WTC11 (cell line): ENCODE results near the gene C1QB. TPM values are rescaled to one million over a fixed set of nuclear protein-coding genes. Genes with fewer than 3 reads are reported as not detected.

Experiments
- ATAC-seq: fragments of 200-7000 bp; cut with Tn5 transposase; 2 replicates; pipeline ENCODE4 v1.10.0; 2021; ENCODE audit warnings: mild to moderate bottlenecking, moderate library complexity
- CTCF ChIA-PET: fragments of 300-600 bp; sonication (Branson Sonifier 250); formaldehyde crosslinking; loops from one replicate; lab custom pipeline; 2021; ENCODE audit warnings: antibody characterized with exemption; lab: Charles Lee
- POLR2A ChIA-PET: fragments of 350-600 bp; sonication (Branson Sonifier 250); formaldehyde crosslinking; loops from one replicate; lab custom pipeline; 2021; ENCODE audit warnings: antibody characterized with exemption; lab: Charles Lee
- DNase-seq: peaks from one replicate; pipeline ENCODE4 v3.0.0; 2021; ENCODE audit warnings: low spot score
- H3K27ac Mint-ChIP-seq: 2 replicates; pipeline ENCODE4 v1.8.0; 2021; ENCODE audit warnings: mixed read lengths
- H3K27me3 Mint-ChIP-seq: 2 replicates; pipeline ENCODE4 v1.8.0; 2021; ENCODE audit warnings: low read depth, mild to moderate bottlenecking, moderate library complexity, mixed read lengths
- H3K36me3 Mint-ChIP-seq: 2 replicates; pipeline ENCODE4 v1.8.0; 2021; ENCODE audit warnings: mixed read lengths
- H3K4me1 Mint-ChIP-seq: 2 replicates; pipeline ENCODE4 v1.8.0; 2022; ENCODE audit warnings: mixed read lengths
- H3K4me3 Mint-ChIP-seq: 2 replicates; pipeline ENCODE4 v1.8.0; 2021; ENCODE audit warnings: mild to moderate bottlenecking, moderate library complexity, mixed read lengths
- H3K9me3 Mint-ChIP-seq: 2 replicates; pipeline ENCODE4 v1.8.0; 2021; ENCODE audit warnings: mixed read lengths
- ATF1 ChIP-seq: sonication (generic); formaldehyde crosslinking; IDR thresholded peaks from 2 replicates; pipeline ENCODE4 v1.8.1; 2023; ENCODE audit warnings: mild to moderate bottlenecking, moderate library complexity, missing genetic modification reagents
- ATF2 ChIP-seq: sonication (generic); formaldehyde crosslinking; IDR thresholded peaks from 2 replicates; pipeline ENCODE4 v1.8.1; 2022; ENCODE audit warnings: low read depth, missing genetic modification reagents, borderline replicate concordance
- E2F5 ChIP-seq: sonication (generic); formaldehyde crosslinking; IDR thresholded peaks from 2 replicates; pipeline ENCODE4 v1.8.1; 2022; ENCODE audit warnings: mild to moderate bottlenecking, moderate library complexity, missing genetic modification reagents
- ETV6 ChIP-seq: sonication (generic); formaldehyde crosslinking; IDR thresholded peaks from 2 replicates; pipeline ENCODE4 v1.8.1; 2022; ENCODE audit warnings: mild to moderate bottlenecking, missing genetic modification reagents
- FOXP1 ChIP-seq: sonication (generic); formaldehyde crosslinking; IDR thresholded peaks from 2 replicates; pipeline ENCODE4 v1.8.0; 2022; ENCODE audit warnings: missing genetic modification reagents, mild to moderate bottlenecking, moderate library complexity, borderline replicate concordance
- JAZF1 ChIP-seq: fragments of 250-450 bp; sonication (Bioruptor Pico); IDR thresholded peaks from 2 replicates; pipeline ENCODE4 v1.9.0; 2021; ENCODE audit warnings: moderate library complexity, mild to moderate bottlenecking, inconsistent platforms
- NFYB ChIP-seq: sonication (generic); formaldehyde crosslinking; conservative IDR thresholded peaks from 2 replicates; pipeline ENCODE4 v1.8.0; 2022; ENCODE audit warnings: low read depth, missing genetic modification reagents
- SOX15 ChIP-seq: fragments of 250-450 bp; sonication (Bioruptor Pico); IDR thresholded peaks from 2 replicates; pipeline ENCODE4 v1.9.0; 2021; ENCODE audit warnings: mild to moderate bottlenecking
- SP1 ChIP-seq: sonication (generic); formaldehyde crosslinking; conservative IDR thresholded peaks from 2 replicates; pipeline ENCODE4 v1.8.1; 2022; ENCODE audit warnings: missing genetic modification reagents
- TEAD4 ChIP-seq: sonication (generic); formaldehyde crosslinking; IDR thresholded peaks from 2 replicates; pipeline ENCODE4 v1.8.0; 2022; ENCODE audit warnings: mild to moderate bottlenecking, missing genetic modification reagents
- USF1 ChIP-seq: sonication (generic); formaldehyde crosslinking; IDR thresholded peaks from 2 replicates; pipeline ENCODE4 v1.8.0; 2022; ENCODE audit warnings: mild to moderate bottlenecking, missing genetic modification reagents
- ZNF219 ChIP-seq: sonication (generic); formaldehyde crosslinking; IDR thresholded peaks from 2 replicates; pipeline ENCODE4 v1.8.0; 2023; ENCODE audit warnings: missing genetic modification reagents, mild to moderate bottlenecking, borderline replicate concordance
- ZNF263 ChIP-seq: sonication (generic); formaldehyde crosslinking; IDR thresholded peaks from 2 replicates; pipeline ENCODE4 v1.8.1; 2022; ENCODE audit warnings: low read depth, mild to moderate bottlenecking, moderate library complexity, missing genetic modification reagents
- ZNF281 ChIP-seq: sonication (generic); formaldehyde crosslinking; IDR thresholded peaks from 2 replicates; pipeline ENCODE4 v1.8.0; 2023; ENCODE audit warnings: mild to moderate bottlenecking, missing genetic modification reagents
- ZNF396 ChIP-seq: fragments of 250-450 bp; sonication (Bioruptor Pico); IDR thresholded peaks from 2 replicates; pipeline ENCODE4 v1.8.0; 2021; ENCODE audit warnings: mild to moderate bottlenecking, moderate library complexity, borderline replicate concordance
- ZNF416 ChIP-seq: fragments of 250-450 bp; sonication (Bioruptor Pico); IDR thresholded peaks from 2 replicates; pipeline ENCODE4 v1.9.0; 2021; ENCODE audit warnings: mild to moderate bottlenecking, inconsistent platforms
- total RNA-seq: library from RNA; stranded (reverse); gene quantifications from 3 replicates; pipeline ENCODE4 v1.2.3, GENCODE V29; 2021
- TF ChIP-seq, protein P1 (sequence below): fragments of 250-450 bp; sonication (Bioruptor Pico); IDR thresholded peaks from 2 replicates; pipeline ENCODE4 v1.9.0; 2021; ENCODE audit warnings: moderate library complexity, mild to moderate bottlenecking, inconsistent platforms, borderline replicate concordance
- TF ChIP-seq, protein P2 (sequence below): sonication (generic); formaldehyde crosslinking; IDR thresholded peaks from 2 replicates; pipeline ENCODE4 v1.8.1; 2023; ENCODE audit warnings: mild to moderate bottlenecking, missing genetic modification reagents, moderate library complexity
- TF ChIP-seq, protein P3 (sequence below): sonication (generic); formaldehyde crosslinking; IDR thresholded peaks from 2 replicates; pipeline ENCODE4 v1.8.1; 2023; ENCODE audit warnings: mild to moderate bottlenecking, missing genetic modification reagents, moderate library complexity

The C1QB gene
- total RNA-seq, 1 experiment from 2014 or later, result 0.61 TPM

DNA sequence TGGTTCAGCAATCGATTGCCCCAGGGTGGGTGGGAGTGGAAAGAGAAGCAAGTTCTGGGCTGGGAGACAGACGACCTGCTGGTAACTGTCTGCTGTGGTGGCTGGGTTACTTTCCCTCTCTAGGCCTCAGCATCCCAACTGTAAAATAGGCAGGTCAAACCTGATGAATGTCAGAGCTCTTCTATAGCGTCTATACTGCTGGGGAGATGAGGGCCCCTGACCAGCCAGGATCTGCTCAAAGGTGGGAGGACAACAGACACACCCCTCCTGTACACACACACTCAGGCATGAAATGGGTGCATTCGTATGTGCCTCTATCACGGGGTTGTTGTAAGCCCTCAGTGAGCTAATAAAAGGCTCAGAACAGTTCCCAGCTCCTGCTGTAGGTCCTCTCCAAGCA lies 44.9 kb downstream of the C1QB start (continued):
- no peak for TF ChIP-seq TEAD4 (CRISPR knock-in tag)
- TF ChIP-seq NFYB (CRISPR knock-in tag), result no peak
- no peak for TF ChIP-seq ZNF281 (CRISPR knock-in tag)
- TF ChIP-seq, protein P1, sequence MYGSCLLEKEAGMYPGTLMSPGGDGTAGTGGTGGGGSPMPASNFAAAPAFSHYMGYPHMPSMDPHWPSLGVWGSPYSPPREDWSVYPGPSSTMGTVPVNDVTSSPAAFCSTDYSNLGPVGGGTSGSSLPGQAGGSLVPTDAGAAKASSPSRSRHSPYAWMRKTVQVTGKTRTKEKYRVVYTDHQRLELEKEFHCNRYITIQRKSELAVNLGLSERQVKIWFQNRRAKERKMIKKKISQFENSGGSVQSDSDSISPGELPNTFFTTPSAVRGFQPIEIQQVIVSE (CRISPR knock-in tag), result no peak
- TF ChIP-seq, protein P2, sequence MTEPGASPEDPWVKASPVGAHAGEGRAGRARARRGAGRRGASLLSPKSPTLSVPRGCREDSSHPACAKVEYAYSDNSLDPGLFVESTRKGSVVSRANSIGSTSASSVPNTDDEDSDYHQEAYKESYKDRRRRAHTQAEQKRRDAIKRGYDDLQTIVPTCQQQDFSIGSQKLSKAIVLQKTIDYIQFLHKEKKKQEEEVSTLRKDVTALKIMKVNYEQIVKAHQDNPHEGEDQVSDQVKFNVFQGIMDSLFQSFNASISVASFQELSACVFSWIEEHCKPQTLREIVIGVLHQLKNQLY, result no peak
- no peak for TF ChIP-seq JAZF1 (CRISPR knock-in tag)
- TF ChIP-seq ATF1 (CRISPR knock-in tag), result no peak

DNA sequence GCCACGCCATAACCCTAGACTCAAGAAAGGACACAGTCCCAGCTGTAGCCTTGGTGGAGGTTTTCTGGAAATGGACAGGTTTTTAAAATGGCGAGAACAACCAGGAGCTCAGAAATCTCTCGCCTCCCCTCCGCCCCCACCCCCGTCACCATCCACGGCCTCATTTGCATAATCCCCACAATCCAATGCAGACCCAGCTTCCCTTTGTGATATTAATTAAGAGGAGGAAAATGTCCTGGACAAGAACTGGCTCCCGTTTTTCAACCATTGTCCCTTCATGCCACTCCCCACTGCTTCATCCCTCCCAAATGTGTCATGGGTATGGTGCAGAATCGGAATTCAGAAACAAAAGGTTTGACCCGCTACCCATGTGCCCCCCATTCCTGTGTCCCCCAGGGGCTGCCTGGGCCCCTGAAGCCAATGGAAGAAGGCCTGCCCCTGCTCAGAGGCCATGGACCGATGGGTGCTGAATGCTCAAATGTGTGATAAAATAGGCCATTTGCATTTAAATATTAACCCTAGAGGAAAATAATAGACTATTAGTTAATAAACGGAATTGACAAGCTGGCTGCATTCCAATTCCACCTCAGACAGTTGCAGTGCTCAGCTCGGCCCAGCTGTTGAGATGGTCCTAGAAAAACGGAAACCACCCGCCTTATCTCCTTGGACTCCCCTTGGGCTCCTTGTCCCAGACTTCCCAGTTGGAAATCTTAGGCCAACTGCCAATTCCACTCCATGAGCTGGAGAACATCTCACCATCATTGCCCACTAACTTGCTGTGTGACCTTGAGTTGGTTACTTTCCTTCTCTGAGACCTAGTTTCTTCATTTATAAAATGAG lies 46.9 kb downstream of the C1QB start:
- Mint-ChIP-seq H3K27ac (no peak overlapping the region), H3K27me3 (no peaks in the 10 kb centered on the region; the same call in 1 of the 2 replicates), H3K4me3 (no peak overlapping the region), H3K9me3 (no peaks in the 10 kb centered on the region), H3K4me1 (0 out of 2 replicates have a peak, but pooled peaks cover 2% of the 10 kb centered on the region), H3K36me3 (no peaks in the 10 kb centered on the region)
- no peak for DNase-seq
- POLR2A ChIA-PET, result no interaction called here
- ATAC-seq, result no peak
- TF ChIP-seq ZNF219 (CRISPR knock-in tag) (no peak), ETV6 (CRISPR knock-in tag) (no peak), USF1 (CRISPR knock-in tag) (no peak), FOXP1 (CRISPR knock-in tag) (no peak), ZNF263 (no peak), ZNF416 (CRISPR knock-in tag) (no peak)
- TF ChIP-seq, protein P3, sequence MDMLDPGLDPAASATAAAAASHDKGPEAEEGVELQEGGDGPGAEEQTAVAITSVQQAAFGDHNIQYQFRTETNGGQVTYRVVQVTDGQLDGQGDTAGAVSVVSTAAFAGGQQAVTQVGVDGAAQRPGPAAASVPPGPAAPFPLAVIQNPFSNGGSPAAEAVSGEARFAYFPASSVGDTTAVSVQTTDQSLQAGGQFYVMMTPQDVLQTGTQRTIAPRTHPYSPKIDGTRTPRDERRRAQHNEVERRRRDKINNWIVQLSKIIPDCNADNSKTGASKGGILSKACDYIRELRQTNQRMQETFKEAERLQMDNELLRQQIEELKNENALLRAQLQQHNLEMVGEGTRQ (CRISPR knock-in tag), result no peak
- CTCF ChIA-PET, result interaction anchor here (0.6 to 3.4 kb wide), 7 partner anchors 9 to 172 kb away, joined by 3 to 19 read pairs (median 4); no protein-coding TSS in a partner anchor

- Mint-ChIP-seq H3K27ac (no peak overlapping the region), H3K4me1 (0 out of 2 replicates have a peak, but pooled peaks cover 2% of the 10 kb centered on the region), H3K36me3 (no peaks in the 10 kb centered on the region), H3K27me3 (no peaks in the 10 kb centered on the region; the same call in 1 of the 2 replicates), H3K4me3 (no peak overlapping the region), H3K9me3 (no peaks in the 10 kb centered on the region)
- POLR2A ChIA-PET, result no interaction called here
- CTCF ChIA-PET, result interaction anchor here (0.7 to 4.3 kb wide), 11 partner anchors 12 to 230 kb away, joined by 3 to 48 read pairs (median 4); no protein-coding TSS in a partner anchor
- DNase-seq, result no peak
- ATAC-seq, result no peak
- no peak for TF ChIP-seq SOX15 (CRISPR knock-in tag)
- no peak for TF ChIP-seq E2F5 (CRISPR knock-in tag)
- TF ChIP-seq ZNF219 (CRISPR knock-in tag), result no peak
- no peak for TF ChIP-seq ATF2 (CRISPR knock-in tag)
- no peak for TF ChIP-seq USF1 (CRISPR knock-in tag)
- no peak for TF ChIP-seq TEAD4 (CRISPR knock-in tag)
- no peak for TF ChIP-seq SP1 (CRISPR knock-in tag)
- TF ChIP-seq JAZF1 (CRISPR knock-in tag), result no peak
- no peak for TF ChIP-seq ZNF396
These were observed 49.5 kb downstream of the C1QB start for GRCh38 chr1:22702296-22703085.
